ENCODE data around the gene LRRK1. TPM values are rescaled to one million over a fixed set of nuclear protein-coding genes. Genes with fewer than 3 reads are reported as not detected.

Gene LRRK1
- polyA plus RNA-seq, 4 donors = 3.8 to 9.4 (median 5.9) TPM

- WGBS, 3 donors = 90 to 100% (median 93%) methylated on average over 2 of the region's 2 CpGs
- Histone ChIP-seq H3K27me3 (ENCODE audit: control insufficient read depth in 3 of 3, insufficient read depth in 3 of 3, low read length in 3 of 3) (no peaks in the 10 kb centered on the region), H3K4me3 (ENCODE audit: low read depth in 1 of 3, low read length in 3 of 3) (no peak overlapping the region), H3K9me3 (ENCODE audit: control insufficient read depth in 2 of 2, insufficient read depth in 1 of 2, low read depth in 1 of 2, low read length in 1 of 2) (no peaks in the 10 kb centered on the region), H3K4me1 (ENCODE audit: control insufficient read depth in 3 of 3, insufficient read depth in 2 of 3, low read depth in 1 of 3, low read length in 2 of 3) (peaks cover 0 to 12% (median 0%) of the 10 kb centered on the region in 3 donors), H3K27ac (ENCODE audit: low read depth in 1 of 3, low read length in 2 of 3) (no peak overlapping the region), H3K36me3 (ENCODE audit: control insufficient read depth in 3 of 3, insufficient read depth in 2 of 3, low read depth in 1 of 3, low read length in 3 of 3) (no peaks in the 10 kb centered on the region)
- DNase-seq (no peak), FAIRE-seq (no peak)
These were observed 200.0 kb downstream of the LRRK1 start for GRCh38 chr15:101119181-101119580.

Other genes starting within 250 kb of the LRRK1 start
- gene ALDH1A3, start 39.5 kb upstream of the LRRK1 start, polyA plus RNA-seq = 10 to 100 TPM in 2 of 4 donors, 1 to 10 TPM in 2; 3.8 to 37.3 (median 11.4) TPM